HG03064 (cell line): ENCODE measurements around the gene OLIG2.

ENCODE experiments used
- ATAC-seq: cut with Tn5 transposase; IDR thresholded peaks from one replicate; pipeline ENCODE4 v1.9.1; 2021; ENCODE audit warnings: low read depth; ENCODE audit not compliant: unreplicated experiment

OLIG2 gene

DNA sequence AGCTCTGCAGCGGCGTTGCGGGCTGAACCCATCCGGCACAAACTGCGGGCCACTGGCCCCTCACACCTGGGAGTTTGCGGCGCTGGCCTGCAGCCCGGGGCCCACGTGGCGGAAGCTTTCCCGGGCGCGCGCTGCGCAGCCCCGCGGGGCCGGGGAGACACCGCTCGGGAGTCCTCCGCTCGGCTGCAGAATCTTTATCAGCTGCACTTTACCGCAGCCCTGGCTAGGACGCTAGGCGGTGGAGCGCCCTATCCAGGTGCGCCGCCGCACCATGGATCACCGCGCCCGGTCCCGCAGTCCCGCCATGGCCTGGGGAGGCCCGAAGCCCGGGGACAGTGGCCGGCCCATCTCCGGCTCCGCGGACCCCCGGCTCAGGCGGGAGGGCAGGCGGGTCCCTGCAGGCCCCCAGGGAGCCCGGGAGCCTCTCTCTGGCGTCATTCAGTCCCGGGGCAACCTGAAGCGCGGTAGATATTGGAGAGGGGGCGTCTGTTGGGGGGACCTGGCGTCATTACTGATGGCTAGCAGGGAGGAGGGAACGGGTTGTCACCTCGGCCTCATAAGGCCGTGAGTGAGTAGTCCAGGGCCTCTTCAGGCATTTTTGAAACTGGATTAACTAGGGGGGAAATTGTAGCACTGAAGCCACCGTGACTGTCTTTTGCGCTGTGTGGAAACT is 5.7 kb upstream of the OLIG2 start:
- ATAC-seq, result no peak

DNA sequence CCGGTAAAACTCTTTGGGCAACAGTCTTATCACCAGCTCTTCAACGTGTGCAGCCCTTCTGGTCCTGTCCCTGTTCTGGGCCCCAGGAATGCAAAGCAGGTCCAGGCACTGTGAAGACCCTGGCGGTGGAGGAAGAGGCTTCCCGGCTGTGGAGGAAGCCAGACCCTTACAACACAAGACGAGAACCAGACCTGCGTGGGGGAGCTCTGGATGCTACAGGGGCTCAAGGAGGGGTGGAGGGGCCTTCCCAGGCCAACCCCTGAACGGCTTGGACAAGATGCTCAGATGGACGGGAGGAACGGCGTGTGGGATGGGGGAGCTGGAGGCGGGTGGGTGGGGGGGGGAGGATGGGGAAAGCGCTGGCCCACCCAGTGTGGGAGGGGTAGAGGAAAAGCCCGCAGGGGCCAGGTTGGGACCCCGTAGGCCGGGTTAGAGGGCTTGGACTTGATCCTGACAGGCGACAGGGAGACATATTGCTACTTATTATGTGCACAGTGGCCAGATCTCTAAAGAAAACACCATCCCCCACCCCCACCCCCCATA is 5.1 kb upstream of the OLIG2 start:
- no peak for ATAC-seq

DNA sequence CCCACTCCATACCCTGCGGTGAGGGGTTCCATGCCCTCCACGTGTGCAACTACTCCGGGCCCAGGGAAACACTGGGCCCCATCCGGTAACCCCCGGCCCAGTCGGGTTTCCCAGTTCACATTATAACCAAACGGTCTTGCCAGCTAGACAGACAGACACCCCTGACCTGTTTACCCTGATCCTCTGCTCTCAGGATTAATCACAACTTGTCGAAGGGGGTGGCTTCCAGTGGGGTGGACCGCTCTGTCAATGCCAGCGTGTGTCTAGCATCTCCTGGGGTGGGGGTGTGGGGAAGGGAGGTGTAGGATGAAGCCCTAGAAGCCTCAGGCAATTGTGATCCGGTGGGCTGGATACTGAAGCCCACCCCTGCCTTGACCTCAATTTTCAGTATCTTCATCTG is 4.6 kb upstream of the OLIG2 start:
- ATAC-seq, result no peak

DNA sequence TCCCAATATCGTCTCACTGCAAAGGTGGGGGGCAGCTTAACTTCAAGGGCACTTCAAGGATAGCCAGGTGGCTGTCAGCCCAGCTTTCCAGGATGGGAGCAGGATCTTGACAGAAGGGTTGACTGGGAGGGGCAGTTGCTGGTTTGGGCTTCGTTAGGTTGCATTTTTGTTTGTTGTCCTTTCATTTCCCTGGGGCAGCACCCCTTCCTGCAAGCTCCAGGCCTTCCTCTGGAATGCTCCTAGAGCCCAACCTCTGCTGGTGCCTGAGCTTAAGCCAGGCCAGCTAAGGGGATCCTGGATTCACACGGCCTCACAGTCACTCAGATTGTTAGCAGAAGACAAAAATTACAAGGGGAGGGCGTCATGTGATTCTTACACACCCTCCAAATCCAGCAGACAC is 4.1 kb upstream of the OLIG2 start:
- ATAC-seq, result no peak

DNA sequence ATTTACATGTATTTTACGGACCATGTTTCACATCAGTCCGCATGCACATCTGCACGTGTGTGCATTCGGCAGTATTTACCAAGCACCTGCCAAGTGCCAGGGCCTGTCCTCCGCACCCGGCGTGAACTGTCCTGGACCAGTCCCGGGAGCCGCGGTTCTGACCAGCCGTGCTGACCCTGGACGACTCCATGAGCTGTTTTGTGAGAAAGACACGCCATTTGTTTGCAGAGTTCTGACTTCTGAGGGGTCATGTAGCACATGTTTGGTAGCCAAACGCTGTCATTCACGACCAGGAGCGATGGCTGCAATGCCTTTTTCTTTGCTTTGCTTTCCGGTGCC is 3.3 kb upstream of the OLIG2 start:
- ATAC-seq, result no peak

DNA sequence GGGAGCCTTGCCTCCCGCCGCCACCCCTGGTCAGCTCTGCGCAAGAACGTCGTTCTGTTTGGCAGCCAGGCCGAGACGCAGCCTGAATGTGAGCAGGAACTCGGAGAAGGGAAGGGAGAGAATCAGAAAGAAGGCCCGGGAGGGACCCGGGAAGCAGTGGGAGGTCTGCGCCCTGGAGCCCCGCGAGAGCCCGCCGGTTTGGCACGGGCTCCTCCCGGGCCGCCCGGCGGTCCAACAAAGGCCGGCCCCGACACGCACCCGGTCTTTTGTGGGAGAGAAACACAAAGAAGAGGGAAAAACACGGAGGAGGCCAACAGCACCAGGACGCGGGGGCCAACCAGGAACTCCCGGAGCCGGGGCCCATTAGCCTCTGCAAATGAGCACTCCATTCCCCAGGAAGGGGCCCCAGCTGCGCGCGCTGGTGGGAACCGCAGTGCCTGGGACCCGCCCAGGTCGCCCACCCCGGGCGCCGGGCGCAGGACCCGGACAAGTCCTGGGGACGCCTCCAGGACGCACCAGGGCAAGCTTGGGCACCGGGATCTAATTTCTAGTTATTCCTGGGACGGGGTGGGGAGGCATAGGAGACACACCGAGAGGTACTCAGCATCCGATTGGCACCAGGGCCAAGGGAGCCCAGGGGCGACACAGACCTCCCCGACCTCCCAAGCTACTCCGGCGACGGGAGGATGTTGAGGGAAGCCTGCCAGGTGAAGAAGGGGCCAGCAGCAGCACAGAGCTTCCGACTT is 2.7 kb upstream of the OLIG2 start:
- no peak for ATAC-seq

DNA sequence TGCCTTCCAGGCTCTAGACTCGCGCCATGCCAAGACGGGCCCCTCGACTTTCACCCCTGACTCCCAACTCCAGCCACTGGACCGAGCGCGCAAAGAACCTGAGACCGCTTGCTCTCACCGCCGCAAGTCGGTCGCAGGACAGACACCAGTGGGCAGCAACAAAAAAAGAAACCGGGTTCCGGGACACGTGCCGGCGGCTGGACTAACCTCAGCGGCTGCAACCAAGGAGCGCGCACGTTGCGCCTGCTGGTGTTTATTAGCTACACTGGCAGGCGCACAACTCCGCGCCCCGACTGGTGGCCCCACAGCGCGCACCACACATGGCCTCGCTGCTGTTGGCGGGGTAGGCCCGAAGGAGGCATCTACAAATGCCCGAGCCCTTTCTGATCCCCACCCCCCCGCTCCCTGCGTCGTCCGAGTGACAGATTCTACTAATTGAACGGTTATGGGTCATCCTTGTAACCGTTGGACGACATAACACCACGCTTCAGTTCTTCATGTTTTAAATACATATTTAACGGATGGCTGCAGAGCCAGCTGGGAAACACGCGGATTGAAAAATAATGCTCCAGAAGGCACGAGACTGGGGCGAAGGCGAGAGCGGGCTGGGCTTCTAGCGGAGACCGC is 2.0 kb upstream of the OLIG2 start:
- ATAC-seq, result no peak

DNA sequence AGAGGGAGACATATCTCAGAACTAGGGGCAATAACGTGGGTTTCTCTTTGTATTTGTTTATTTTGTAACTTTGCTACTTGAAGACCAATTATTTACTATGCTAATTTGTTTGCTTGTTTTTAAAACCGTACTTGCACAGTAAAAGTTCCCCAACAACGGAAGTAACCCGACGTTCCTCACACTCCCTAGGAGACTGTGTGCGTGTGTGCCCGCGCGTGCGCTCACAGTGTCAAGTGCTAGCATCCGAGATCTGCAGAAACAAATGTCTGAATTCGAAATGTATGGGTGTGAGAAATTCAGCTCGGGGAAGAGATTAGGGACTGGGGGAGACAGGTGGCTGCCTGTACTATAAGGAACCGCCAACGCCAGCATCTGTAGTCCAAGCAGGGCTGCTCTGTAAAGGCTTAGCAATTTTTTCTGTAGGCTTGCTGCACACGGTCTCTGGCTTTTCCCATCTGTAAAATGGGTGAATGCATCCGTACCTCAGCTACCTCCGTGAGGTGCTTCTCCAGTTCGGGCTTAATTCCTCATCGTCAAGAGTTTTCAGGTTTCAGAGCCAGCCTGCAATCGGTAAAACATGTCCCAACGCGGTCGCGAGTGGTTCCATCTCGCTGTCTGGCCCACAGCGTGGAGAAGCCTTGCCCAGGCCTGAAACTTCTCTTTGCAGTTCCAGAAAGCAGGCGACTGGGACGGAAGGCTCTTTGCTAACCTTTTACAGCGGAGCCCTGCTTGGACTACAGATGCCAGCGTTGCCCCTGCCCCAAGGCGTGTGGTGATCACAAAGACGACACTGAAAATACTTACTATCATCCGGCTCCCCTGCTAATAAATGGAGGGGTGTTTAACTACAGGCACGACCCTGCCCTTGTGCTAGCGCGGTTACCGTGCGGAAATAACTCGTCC is 1.3 kb upstream of the OLIG2 start:
- ATAC-seq, result no peak

DNA sequence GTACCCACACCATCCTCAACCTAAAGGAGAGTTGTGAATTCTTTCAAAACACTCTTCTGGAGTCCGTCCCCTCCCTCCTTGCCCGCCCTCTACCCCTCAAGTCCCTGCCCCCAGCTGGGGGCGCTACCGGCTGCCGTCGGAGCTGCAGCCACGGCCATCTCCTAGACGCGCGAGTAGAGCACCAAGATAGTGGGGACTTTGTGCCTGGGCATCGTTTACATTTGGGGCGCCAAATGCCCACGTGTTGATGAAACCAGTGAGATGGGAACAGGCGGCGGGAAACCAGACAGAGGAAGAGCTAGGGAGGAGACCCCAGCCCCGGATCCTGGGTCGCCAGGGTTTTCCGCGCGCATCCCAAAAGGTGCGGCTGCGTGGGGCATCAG is 638 bp upstream of the OLIG2 start:
- no peak for ATAC-seq

DNA sequence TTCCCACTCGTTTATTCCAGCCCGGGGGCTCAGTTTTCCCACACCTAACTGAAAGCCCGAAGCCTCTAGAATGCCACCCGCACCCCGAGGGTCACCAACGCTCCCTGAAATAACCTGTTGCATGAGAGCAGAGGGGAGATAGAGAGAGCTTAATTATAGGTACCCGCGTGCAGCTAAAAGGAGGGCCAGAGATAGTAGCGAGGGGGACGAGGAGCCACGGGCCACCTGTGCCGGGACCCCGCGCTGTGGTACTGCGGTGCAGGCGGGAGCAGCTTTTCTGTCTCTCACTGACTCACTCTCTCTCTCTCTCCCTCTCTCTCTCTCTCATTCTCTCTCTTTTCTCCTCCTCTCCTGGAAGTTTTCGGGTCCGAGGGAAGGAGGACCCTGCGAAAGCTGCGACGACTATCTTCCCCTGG is 716 bp downstream of the OLIG2 start:
- no peak for ATAC-seq

DNA sequence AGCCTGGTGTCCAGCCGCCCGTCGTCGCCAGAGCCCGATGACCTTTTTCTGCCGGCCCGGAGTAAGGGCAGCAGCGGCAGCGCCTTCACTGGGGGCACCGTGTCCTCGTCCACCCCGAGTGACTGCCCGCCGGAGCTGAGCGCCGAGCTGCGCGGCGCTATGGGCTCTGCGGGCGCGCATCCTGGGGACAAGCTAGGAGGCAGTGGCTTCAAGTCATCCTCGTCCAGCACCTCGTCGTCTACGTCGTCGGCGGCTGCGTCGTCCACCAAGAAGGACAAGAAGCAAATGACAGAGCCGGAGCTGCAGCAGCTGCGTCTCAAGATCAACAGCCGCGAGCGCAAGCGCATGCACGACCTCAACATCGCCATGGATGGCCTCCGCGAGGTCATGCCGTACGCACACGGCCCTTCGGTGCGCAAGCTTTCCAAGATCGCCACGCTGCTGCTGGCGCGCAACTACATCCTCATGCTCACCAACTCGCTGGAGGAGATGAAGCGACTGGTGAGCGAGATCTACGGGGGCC is 1.2 kb downstream of the OLIG2 start:
- no peak for ATAC-seq

DNA sequence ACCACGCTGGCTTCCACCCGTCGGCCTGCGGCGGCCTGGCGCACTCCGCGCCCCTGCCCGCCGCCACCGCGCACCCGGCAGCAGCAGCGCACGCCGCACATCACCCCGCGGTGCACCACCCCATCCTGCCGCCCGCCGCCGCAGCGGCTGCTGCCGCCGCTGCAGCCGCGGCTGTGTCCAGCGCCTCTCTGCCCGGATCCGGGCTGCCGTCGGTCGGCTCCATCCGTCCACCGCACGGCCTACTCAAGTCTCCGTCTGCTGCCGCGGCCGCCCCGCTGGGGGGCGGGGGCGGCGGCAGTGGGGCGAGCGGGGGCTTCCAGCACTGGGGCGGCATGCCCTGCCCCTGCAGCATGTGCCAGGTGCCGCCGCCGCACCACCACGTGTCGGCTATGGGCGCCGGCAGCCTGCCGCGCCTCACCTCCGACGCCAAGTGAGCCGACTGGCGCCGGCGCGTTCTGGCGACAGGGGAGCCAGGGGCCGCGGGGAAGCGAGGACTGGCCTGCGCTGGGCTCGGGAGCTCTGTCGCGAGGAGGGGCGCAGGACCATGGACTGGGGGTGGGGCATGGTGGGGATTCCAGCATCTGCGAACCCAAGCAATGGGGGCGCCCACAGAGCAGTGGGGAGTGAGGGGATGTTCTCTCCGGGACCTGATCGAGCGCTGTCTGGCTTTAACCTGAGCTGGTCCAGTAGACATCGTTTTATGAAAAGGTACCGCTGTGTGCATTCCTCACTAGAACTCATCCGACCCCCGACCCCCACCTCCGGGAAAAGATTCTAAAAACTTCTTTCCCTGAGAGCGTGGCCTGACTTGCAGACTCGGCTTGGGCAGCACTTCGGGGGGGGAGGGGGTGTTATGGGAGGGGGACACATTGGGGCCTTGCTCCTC is 1.9 kb downstream of the OLIG2 start:
- no peak for ATAC-seq

DNA sequence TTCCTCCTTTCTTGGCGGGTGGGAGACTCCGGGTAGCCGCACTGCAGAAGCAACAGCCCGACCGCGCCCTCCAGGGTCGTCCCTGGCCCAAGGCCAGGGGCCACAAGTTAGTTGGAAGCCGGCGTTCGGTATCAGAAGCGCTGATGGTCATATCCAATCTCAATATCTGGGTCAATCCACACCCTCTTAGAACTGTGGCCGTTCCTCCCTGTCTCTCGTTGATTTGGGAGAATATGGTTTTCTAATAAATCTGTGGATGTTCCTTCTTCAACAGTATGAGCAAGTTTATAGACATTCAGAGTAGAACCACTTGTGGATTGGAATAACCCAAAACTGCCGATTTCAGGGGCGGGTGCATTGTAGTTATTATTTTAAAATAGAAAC is 2.5 kb downstream of the OLIG2 start:
- ATAC-seq, result no peak

DNA sequence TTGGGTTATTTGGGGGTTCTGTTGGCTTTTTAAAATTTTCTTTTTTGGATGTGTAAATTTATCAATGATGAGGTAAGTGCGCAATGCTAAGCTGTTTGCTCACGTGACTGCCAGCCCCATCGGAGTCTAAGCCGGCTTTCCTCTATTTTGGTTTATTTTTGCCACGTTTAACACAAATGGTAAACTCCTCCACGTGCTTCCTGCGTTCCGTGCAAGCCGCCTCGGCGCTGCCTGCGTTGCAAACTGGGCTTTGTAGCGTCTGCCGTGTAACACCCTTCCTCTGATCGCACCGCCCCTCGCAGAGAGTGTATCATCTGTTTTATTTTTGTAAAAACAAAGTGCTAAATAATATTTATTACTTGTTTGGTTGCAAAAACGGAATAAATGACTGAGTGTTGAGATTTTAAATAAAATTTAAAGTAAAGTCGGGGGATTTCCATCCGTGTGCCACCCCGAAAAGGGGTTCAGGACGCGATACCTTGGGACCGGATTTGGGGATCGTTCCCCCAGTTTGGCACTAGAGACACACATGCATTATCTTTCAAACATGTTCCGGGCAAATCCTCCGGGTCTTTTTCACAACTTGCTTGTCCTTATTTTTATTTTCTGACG is 3.1 kb downstream of the OLIG2 start:
- no peak for ATAC-seq

DNA sequence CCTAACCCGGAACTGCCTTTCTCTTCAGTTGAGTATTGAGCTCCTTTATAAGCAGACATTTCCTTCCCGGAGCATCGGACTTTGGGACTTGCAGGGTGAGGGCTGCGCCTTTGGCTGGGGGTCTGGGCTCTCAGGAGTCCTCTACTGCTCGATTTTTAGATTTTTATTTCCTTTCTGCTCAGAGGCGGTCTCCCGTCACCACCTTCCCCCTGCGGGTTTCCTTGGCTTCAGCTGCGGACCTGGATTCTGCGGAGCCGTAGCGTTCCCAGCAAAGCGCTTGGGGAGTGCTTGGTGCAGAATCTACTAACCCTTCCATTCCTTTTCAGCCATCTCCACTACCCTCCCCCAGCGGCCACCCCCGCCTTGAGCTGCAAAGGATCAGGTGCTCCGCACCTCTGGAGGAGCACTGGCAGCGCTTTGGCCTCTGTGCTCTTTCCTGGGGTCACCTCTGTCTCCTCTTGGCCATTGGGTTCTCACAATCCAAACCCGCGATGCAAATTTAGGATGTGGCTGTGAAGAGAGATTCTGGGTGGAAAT is 3.7 kb downstream of the OLIG2 start:
- ATAC-seq, result no peak

DNA sequence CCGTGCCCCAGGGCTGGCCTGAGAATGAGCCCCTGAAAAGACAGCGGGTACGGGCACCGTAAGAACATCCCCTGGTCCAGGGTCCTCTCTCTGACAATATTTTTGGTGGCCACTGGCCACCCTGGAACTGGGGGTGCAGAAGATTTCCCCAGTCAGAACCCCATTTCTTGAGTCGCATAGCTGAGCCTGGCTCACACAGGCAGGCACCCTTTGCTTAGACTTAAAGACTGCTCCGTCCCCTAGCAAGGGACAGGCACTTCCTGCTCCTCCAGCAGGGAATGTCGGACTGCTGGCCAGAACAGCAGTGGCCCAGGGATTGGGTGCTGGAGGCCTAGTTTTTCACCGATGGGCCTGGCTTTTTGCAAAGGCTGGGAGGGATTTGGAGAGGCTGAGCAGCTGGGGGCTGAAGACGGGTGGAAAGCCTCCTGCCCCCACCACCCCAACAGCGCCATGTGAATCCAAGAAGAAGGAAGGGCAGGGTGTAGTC is 4.3 kb downstream of the OLIG2 start:
- no peak for ATAC-seq

DNA sequence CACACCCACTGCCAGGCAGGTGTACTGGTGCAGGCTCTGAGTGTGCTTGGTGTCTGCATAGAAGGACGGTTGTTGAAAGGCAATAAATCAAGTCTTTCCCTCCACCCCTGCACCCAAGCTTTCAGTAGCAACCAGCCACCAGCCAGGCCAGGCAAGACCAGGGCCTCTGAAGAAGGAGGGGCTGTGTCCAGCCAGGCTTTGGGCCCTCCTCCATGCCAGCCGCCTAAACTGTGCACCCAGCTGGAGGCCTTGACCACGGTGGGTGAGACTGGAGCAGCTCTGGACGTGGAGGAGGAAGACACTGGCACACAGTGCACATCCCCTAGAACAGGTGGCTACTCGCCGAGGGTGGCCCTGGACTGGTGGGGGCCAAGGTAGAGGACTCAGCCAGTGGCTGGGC is 4.9 kb downstream of the OLIG2 start:
- no peak for ATAC-seq

DNA sequence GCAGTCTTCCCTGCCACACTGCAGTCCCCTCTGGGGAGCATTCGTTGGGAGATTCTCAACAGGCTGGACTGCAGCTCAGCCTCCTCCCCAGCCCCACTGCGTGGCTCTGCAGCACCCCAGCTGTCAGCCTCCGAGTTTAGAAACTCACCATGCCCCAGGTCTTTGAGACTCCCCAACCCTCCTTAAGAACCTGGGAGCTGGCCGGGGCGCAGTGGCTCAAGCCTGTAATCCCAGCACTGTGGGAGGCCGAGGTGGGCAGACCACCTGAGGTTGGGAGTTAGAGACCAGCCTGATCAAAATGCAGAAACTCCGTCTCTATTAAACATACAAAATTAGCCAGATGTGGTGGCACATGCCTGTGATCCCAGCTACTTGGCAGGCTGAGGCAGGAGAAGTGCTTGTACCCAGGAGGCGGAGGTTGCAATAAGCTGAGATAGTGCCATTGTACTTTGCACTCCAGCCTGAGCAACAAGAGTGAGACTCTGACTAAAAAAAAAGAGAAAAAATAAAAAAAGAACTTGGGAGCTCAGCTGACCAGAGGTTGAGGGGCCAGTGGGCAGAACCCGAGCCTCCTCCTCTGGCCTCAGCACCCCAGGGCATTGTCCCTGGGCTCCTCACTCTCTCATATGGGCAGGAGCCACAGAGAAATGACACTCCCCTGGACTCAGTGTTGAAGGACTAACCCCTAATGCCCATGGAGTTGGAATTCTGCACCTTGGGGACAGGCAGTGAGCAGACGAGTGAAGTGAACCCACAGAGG is 5.6 kb downstream of the OLIG2 start:
- ATAC-seq, result no peak
